Vagina (tissue), 2 donors: ENCODE results near the gene CA5A.

Source experiments
- POLR2A ChIP-seq, 2 donors: fragments of 450-650 bp; IDR thresholded peaks; one replicate each; pipeline ENCODE4 v1.6.1; 2017; ENCODE audit warnings: antibody characterized with exemption in 2 of 2, mild to moderate bottlenecking in 2 of 2, moderate library complexity in 2 of 2
- POLR2AphosphoS5 ChIP-seq, 2 donors: sonication (generic); formaldehyde crosslinking; IDR thresholded peaks; one replicate each; pipeline ENCODE4 v1.9.0; 2017; ENCODE audit warnings: antibody characterized with exemption in 2 of 2, mild to moderate bottlenecking in 2 of 2, low read depth in 1 of 2; ENCODE audit not compliant: insufficient read depth in 1 of 2

GRCh38 chr16:87841340-87842208 lies 94.8 kb downstream of the CA5A start:
- TF ChIP-seq POLR2A (IDR thresholded peaks at IDR 0.05), result no peak
- TF ChIP-seq POLR2AphosphoS5 (IDR thresholded peaks at IDR 0.05; ENCODE audit: insufficient read depth in 1 of 2, low read depth in 1 of 2), result no peak
